ENCODE results near the gene RNF149. TPM values are rescaled to one million over a fixed set of nuclear protein-coding genes. Genes with fewer than 3 reads are reported as not detected.
"Not testable (repeated sequence)": the region's sequence is repeated elsewhere in the genome, so short reads cannot be mapped to it uniquely, and the experiment has no call there.

Gene RNF149
- total and polyA plus RNA-seq, 12 donors, result 31.5 to 98.4 (median 51.7) TPM

DNA sequence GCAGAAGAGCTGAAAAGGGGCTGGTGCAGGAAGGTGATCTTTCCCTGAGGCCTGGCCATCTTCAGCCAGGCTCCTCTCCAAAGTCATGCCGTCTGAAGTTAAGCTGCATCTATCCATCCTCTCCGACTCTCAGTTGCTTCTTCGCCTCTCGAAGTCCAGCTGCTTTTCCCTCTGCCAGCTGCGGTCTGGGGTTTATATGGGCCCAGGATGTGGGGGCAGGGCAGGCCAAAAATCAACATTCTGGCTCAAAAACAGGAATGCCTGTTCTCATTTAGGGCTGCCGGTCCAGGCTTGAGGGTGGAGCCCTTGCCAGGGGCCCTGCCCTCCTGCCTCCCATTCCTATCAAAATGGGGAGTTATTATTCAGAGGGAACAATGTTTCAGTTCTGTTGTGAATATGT lies 47.6 kb upstream of the RNF149 start:
- Histone ChIP-seq H3K27me3 (no peaks in the 10 kb centered on the region), H3K9me3 (replicated peaks in 1 of 3) (no peaks in the 10 kb centered on the region), H3K27ac (no peak overlapping the region), H3K36me3 (replicated peaks in 1 of 2) (no peaks in the 10 kb centered on the region), H3K4me3 (no peak overlapping the region), H3K4me1 (replicated peaks in 1 of 2) (peaks cover 5% of the 10 kb centered on the region in 2 donors)
- 83 to 90% (median 87%) methylated on average over 6 of the region's 6 CpGs for WGBS, 4 donors
- intact Hi-C loops (cut with DNase I), result no loop called here
- no peak for DNase-seq
- TF ChIP-seq POLR2A (IDR thresholded peaks at IDR 0.05) (no peak), CTCF (IDR thresholded peaks at IDR 0.05) (no peak)

GRCh38 chr2:101355401-101356054 lies 47.0 kb upstream of the RNF149 start:
- H3K4me1 ChIP-seq (replicated peaks in 1 of 2), result peaks cover 5% of the 10 kb centered on the region in 2 donors
- no peaks in the 10 kb centered on the region for H3K9me3 ChIP-seq (replicated peaks in 1 of 3)
- H3K27ac ChIP-seq, result no peak overlapping the region
- H3K4me3 ChIP-seq, result no peak overlapping the region
- intact Hi-C loops (cut with DNase I), result no loop called here
- H3K36me3 ChIP-seq (replicated peaks in 1 of 2), result no peaks in the 10 kb centered on the region
- 76 to 83% (median 80%) methylated on average over 8 to 10 of the region's 10 CpGs for WGBS, 4 donors
- TF ChIP-seq CTCF (IDR thresholded peaks at IDR 0.05) (no peak), POLR2A (IDR thresholded peaks at IDR 0.05) (no peak)
- H3K27me3 ChIP-seq, result no peaks in the 10 kb centered on the region
- no peak for DNase-seq

GRCh38 chr2:101354420-101355311 lies 46.2 kb upstream of the RNF149 start:
- 87 to 93% (median 91%) methylated on average over 20 to 21 of the region's 21 CpGs for WGBS, 4 donors
- H3K9me3 ChIP-seq (replicated peaks in 1 of 3), result no peaks in the 10 kb centered on the region
- H3K36me3 ChIP-seq (replicated peaks in 1 of 2), result no peaks in the 10 kb centered on the region
- no peaks in the 10 kb centered on the region for H3K27me3 ChIP-seq
- H3K4me3 ChIP-seq, result no peak overlapping the region
- no peak for DNase-seq
- no peak overlapping the region for H3K27ac ChIP-seq
- intact Hi-C loops (cut with DNase I), result no loop called here
- peaks cover 0 to under 1% of the 10 kb centered on the region in 2 donors for H3K4me1 ChIP-seq (replicated peaks in 1 of 2)
- TF ChIP-seq POLR2A (IDR thresholded peaks at IDR 0.05) (no peak), CTCF (IDR thresholded peaks at IDR 0.05) (no peak)

DNA sequence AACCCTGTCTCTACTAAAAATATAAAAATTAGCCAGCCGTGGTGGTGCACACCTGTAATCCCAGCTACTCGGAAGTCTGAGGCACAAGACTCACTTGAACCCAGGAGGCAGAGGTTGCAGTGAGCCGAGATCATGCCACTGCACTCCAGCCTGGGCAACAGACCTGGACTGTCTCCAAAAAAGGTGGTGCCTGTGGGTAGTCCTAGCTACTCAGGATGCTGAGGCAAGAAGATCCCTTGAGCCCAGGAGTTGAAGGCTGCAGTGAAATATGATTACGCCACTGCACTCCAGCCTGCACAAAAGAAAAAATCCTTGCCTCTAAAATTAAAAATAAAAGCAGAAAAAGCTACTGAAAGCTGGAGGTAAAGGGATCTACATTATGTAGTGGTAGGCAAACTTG lies 44.1 kb upstream of the RNF149 start:
- H3K9me3 ChIP-seq (replicated peaks in 1 of 3); H3K4me3 ChIP-seq; intact Hi-C loops (cut with DNase I); H3K4me1 ChIP-seq (replicated peaks in 1 of 2); H3K36me3 ChIP-seq (replicated peaks in 1 of 2); DNase-seq; H3K27ac ChIP-seq; H3K27me3 ChIP-seq: not testable (repeated sequence)
- 80 to 94% (median 82%) methylated on average over 2 to 4 of the region's 4 CpGs for WGBS, 4 donors

All from adrenal gland (tissue), 12 donors.